AG10803 (cell line): ENCODE data around the gene ABCF2.

Source experiments
- DNase-seq: peaks from one replicate; pipeline ENCODE4 v3.0.0; 2010; ENCODE audit warnings: low read depth
- H3K4me3 ChIP-seq: 2 replicates; pipeline ENCODE4 v1.5.1; 2011; ENCODE audit warnings: mild to moderate bottlenecking, low read length, control low read depth
- CTCF ChIP-seq: conservative IDR thresholded peaks from 2 replicates; pipeline ENCODE4 v1.5.1; 2011; ENCODE audit warnings: mild to moderate bottlenecking, low read length, control low read depth, inconsistent platforms

Gene ABCF2

GRCh38 chr7:151191544-151191943 lies 35.5 kb downstream of the ABCF2 start:
- no peak for TF ChIP-seq CTCF
- H3K4me3 ChIP-seq: no peak overlapping the region
- DNase-seq: no peak

DNA sequence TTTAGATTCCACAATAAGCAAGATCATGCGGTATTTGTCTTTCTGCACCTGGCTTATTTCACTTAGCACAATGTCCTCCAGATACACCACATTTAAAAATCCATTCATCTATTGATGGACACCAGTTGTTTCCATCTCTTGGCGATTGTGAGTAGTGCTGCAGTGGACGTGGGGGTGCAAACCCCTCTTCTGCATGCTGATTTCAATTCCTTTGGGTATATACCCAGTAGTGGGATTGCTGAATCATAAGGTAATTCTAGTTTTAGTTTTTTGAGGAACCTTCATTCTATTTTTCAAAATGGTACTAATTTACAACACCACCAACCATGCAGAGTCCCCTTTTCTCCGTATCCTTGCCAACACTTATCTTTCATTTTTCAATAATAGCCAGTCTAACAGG lies 38.0 kb downstream of the ABCF2 start:
- DNase-seq: no peak
- no peak overlapping the region for H3K4me3 ChIP-seq
- no peak for TF ChIP-seq CTCF

GRCh38 chr7:151188252-151188542 lies 38.8 kb downstream of the ABCF2 start:
- H3K4me3 ChIP-seq: no peak overlapping the region
- DNase-seq: no peak
- TF ChIP-seq CTCF: no peak

DNA sequence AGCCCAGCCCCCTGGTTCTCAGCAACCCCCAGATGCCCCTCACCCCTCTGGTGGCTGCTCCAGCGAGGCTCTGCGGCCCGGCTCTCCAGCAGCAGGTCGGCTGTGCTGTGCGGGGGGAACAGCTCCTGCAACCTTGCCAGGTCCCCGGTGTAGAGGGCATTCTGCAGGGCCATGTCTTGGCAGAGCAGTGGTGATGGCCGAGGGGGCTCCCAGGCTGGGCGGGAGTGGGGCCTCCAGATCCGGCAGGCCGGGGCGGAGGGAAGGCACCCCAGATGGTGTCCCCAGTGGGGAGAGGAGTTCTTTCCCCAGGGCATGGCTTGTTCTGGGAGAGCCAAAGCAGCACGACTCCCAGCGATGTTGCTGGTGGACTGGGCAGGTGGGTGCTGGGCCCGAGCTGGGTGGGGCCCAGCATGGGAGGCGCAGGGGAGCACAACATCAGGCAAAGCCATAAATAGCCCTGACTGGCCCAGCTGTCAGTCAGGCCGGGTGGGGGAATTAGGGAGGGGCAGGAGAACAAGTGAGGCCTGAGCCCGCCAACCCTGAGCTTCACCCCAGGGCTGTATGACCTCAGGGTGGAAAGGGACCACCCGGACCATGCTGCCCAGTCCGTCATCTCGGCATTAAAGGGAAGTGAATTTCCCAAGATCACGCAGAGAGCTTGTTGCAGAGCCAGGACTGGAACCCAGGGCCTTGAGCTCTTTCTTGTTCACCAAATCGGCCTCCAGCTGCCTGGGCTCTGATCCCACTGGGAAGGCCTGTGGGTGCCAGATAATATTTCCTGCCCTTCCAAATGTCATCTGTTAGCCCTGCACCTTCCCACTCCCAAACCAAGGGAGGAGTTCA lies 39.4 kb downstream of the ABCF2 start:
- TF ChIP-seq CTCF: no peak
- no peak for DNase-seq
- H3K4me3 ChIP-seq: no peak overlapping the region

DNA sequence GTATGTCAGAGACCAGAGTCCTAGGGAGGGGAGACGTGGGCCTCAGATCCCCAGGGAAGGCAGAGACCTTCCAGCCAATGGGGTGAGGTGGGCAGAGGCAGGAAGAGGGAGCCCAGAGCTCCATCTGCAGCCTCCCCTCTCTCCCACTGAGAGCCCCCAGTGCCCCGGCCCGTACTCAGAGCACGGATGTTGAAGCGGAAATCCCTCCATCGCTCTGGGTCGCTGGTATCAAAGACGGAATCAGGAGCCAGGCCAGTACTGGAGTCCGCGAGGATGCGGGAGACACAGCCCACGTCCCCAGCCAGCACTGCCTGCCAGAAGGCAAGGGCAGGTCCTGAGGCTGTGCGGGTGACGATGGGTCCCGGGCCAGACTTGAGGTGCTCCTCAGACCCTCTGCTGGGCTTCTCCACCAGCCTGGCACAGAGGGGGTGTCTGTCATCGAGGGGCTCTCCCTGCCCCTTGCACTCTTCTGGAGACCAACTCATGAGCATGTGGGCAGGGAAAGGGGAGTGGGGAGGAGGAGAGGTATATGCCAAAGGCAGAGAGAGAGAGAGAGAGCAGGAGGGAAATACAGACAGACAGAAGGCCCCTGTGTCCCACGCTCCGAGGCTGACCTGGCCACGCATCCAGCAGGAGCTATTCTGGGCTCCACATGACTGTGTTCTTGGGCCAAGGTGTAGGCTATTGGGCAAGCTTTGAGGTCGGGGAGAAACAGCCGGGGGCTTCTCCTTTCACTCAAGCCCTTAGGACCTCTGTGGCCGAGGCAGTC lies 40.2 kb downstream of the ABCF2 start, which contains the start of gene ASB10:
TSS of gene ASB10 (minus strand) at position 611 of the 769 bp plus-strand sequence. CDS start at position 491, 120 bp downstream.
- DNase-seq: no peak
- TF ChIP-seq CTCF: no peak
- H3K4me3 ChIP-seq: no peak within 1 kb of the TSS

DNA sequence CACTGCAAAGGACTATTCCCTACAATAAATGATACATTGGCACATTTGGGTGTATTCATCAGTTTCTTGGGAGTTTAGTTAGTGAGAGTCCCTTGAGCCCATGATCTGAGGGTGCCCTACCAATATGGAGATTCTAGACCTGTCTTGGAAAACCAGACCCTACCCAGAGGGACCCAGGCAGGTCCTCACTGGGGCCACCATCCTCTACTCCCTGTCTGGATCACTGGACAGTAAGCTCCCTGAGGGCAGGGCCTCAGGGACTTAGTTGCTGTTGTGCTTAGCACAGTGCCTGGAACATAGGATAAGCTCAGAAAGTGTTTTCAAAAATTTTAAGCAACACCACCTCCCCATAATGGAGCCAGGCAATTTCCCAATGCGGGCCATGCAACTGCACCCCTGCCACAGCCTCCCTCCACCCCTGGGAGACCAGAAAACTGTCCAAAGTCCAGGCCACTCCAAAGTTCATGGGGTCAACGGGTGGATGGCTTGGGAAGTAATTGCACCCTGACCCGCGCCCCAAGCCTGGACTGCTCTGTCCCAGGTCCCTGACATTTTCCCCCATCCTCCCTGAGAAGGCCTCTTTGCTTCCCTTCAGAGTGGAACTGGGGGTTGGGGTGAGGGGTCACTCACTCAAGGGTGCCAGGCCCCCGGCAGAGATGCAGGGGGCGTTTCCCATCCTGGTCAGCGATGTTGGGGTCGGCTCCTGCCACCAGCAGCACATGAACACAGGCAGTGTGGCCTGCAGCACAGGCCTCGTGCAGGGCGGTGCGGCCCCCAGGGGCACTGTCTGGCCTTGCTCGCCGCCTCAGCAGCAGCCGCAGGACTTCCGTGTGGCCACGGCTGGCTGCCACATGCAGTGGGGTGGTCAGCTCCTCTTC lies 41.0 kb downstream of the ABCF2 start:
- TF ChIP-seq CTCF: no peak
- no peak for DNase-seq
- no peak overlapping the region for H3K4me3 ChIP-seq
